Endothelial cell of umbilical vein (primary cell): ENCODE results near the gene SCP2. TPM values are rescaled to one million over a fixed set of nuclear protein-coding genes. Genes with fewer than 3 reads are reported as not detected.

Source experiments
- BruUV-seq: library from RNA; stranded (reverse); fragments of 400-500 nt; replicated peaks from 2 replicates; lab custom pipeline; 2021; lab: Mats Ljungman, UMichigan
- CTCF ChIA-PET: fragments of 300-600, 350-600 bp; sonication (Branson Sonifier 250); formaldehyde crosslinking; loops from one replicate; lab custom pipeline; 2021; ENCODE audit warnings: antibody characterized with exemption, inconsistent platforms; lab: Charles Lee
- POLR2A ChIA-PET: fragments of 300-600, 350-600 bp; sonication (Branson Sonifier 250); formaldehyde crosslinking; loops from one replicate; lab custom pipeline; 2021; ENCODE audit warnings: antibody characterized with exemption, inconsistent platforms; lab: Charles Lee
- DNase-seq: peaks from one replicate; pipeline ENCODE4 v3.0.0-alpha.2; 2011; ENCODE audit warnings: low read depth, low spot score
- FAIRE-seq: peaks from 2 replicates; lab custom pipeline; 2011; peaks lifted over from hg19 to GRCh38; lab: Jason Lieb, UNC
- H2AFZ ChIP-seq: 2 replicates; pipeline ENCODE4 v1.6.0; 2012; ENCODE audit warnings: low read depth, low read length, control low read depth, inconsistent platforms
- H3K27ac ChIP-seq: 2 replicates; pipeline ENCODE4 v1.5.1; 2011; ENCODE audit warnings: low read depth, mild to moderate bottlenecking, control low read depth, low read length, moderate library complexity; ENCODE audit not compliant: insufficient read depth
- H3K27me3 ChIP-seq, 2 experiments: 2 replicates each; pipeline versions ENCODE4 v1.6.0 to v1.6.1; 2011; ENCODE audit warnings: low read length in 2 of 2, mixed read lengths in 1 of 2; ENCODE audit not compliant: control insufficient read depth in 2 of 2, insufficient read depth in 2 of 2
- H3K36me3 ChIP-seq, 2 experiments: 2 replicates in 1 of 2; 3 replicates in 1 of 2; pipeline ENCODE4 v1.5.1; 2011; ENCODE audit warnings: low read length in 2 of 2, mild to moderate bottlenecking in 1 of 2, moderate library complexity in 1 of 2; ENCODE audit not compliant: control insufficient read depth in 2 of 2, insufficient read depth in 2 of 2; ENCODE audit errors: extremely low read depth in 1 of 2
- H3K4me1 ChIP-seq: 3 replicates; pipeline ENCODE4 v1.5.1; 2011; ENCODE audit warnings: mild to moderate bottlenecking, low read length; ENCODE audit not compliant: control insufficient read depth, insufficient read depth; ENCODE audit errors: extremely low read depth
- H3K4me2 ChIP-seq: 2 replicates; pipeline ENCODE4 v1.6.1; 2011; ENCODE audit warnings: low read length, control low read depth, mixed read lengths; ENCODE audit not compliant: insufficient read depth
- H3K4me3 ChIP-seq, 3 experiments: fragments of 200-600 bp in 1 of 3; sonication (generic), shearing (Covaris generic) in 1 of 3; replicated peaks in 1 of 3; 2 replicates each; pipeline ENCODE4 v1.5.1; 2011 to 2016; ENCODE audit warnings: control low read depth in 3 of 3, low read length in 3 of 3, mild to moderate bottlenecking in 2 of 3, inconsistent platforms in 1 of 3, low read depth in 1 of 3, moderate library complexity in 1 of 3; ENCODE audit not compliant: insufficient read depth in 1 of 3
- H3K79me2 ChIP-seq: 2 replicates; pipeline ENCODE4 v1.6.0; 2012; ENCODE audit warnings: low read length, inconsistent platforms; ENCODE audit not compliant: control insufficient read depth, insufficient read depth
- H3K9ac ChIP-seq: replicated peaks from 2 replicates; pipeline ENCODE3; 2011; ENCODE audit warnings: low read length, control low read depth; ENCODE audit not compliant: insufficient read depth; ENCODE audit errors: extremely low read depth
- H3K9me1 ChIP-seq: replicated peaks from 3 replicates; pipeline ENCODE4 v1.6.0; 2011; ENCODE audit warnings: mild to moderate bottlenecking, low read length; ENCODE audit not compliant: control insufficient read depth, insufficient read depth; ENCODE audit errors: extremely low read depth
- H3K9me3 ChIP-seq: replicated peaks from 2 replicates; pipeline ENCODE4 v1.5.1; 2012; ENCODE audit warnings: low read length, inconsistent platforms; ENCODE audit not compliant: control insufficient read depth, insufficient read depth
- H4K20me1 ChIP-seq: replicated peaks from 2 replicates; pipeline ENCODE3; 2011; ENCODE audit warnings: mild to moderate bottlenecking, low read length; ENCODE audit not compliant: control insufficient read depth, insufficient read depth; ENCODE audit errors: extremely low read depth
- EZH2 ChIP-seq: IDR thresholded peaks from 2 replicates; pipeline ENCODE4 v1.6.1; 2012; ENCODE audit warnings: borderline replicate concordance, low read depth, mild to moderate bottlenecking, moderate library complexity, low read length, inconsistent platforms; ENCODE audit not compliant: severe bottlenecking
- FOS ChIP-seq: IDR thresholded peaks from 2 replicates; pipeline ENCODE4 v1.6.1; 2011; ENCODE audit warnings: mild to moderate bottlenecking, low read length, moderate library complexity, borderline replicate concordance; ENCODE audit not compliant: insufficient read depth
- GATA2 ChIP-seq: IDR thresholded peaks from 2 replicates; pipeline ENCODE4 v1.7.0; 2011; ENCODE audit warnings: low read depth, mild to moderate bottlenecking, moderate library complexity, mixed read lengths, low read length; ENCODE audit not compliant: insufficient read length, insufficient read depth
- JUN ChIP-seq: IDR thresholded peaks from 2 replicates; pipeline ENCODE4 v1.6.1; 2011; ENCODE audit warnings: borderline replicate concordance, low read depth; ENCODE audit not compliant: insufficient read length, insufficient read depth
- MYC ChIP-seq: IDR thresholded peaks from one replicate; pipeline ENCODE4 v1.6.1; 2011; ENCODE audit warnings: mild to moderate bottlenecking, low read depth, low read length
- POLR2A ChIP-seq: IDR thresholded peaks from 2 replicates; pipeline ENCODE4 v1.6.1; 2012; ENCODE audit warnings: low read depth, mild to moderate bottlenecking, control low read depth, low read length
- POLR2AphosphoS5 ChIP-seq: IDR thresholded peaks from 2 replicates; pipeline ENCODE4 v1.6.1; 2012; ENCODE audit warnings: low read depth, mild to moderate bottlenecking, control low read depth, low read length, moderate library complexity; ENCODE audit not compliant: insufficient read depth
- dilution Hi-C: fragments of 300-500 bp; cut with MboI; formaldehyde crosslinking; loops from one replicate; pipeline ENCODE4 v1.15.0; 2019; ENCODE audit warnings: low sequenced_read_pairs; ENCODE audit not compliant: extremely low pct_ligation_motif_present
- intact Hi-C: fragments of 100-400 bp; cut with micrococcal nuclease; formaldehyde crosslinking; loops from one replicate; pipeline ENCODE4 v1.10.0; 2022
- polyA plus RNA-seq, 4 experiments: library from polyadenylated mRNA; depleted of rRNA in 3 of 4; stranded (reverse) in 3 of 4; unstranded in 1 of 4; fragments of >200 nt; gene quantifications; 2 replicates each; pipeline versions ENCODE4 v1.2.1 to v1.2.3, GENCODE V29; 2011 to 2012; ENCODE audit warnings: missing spikeins in 1 of 4
- total RNA-seq: library from RNA; stranded (reverse); gene quantifications from 2 replicates; pipeline ENCODE4 v1.2.3, GENCODE V29; 2021
- TF ChIP-seq, protein P1 (sequence below): IDR thresholded peaks from 2 replicates; pipeline ENCODE4 v1.6.1; 2011; ENCODE audit not compliant: insufficient read depth, insufficient read length
- TF ChIP-seq, protein P2 (sequence below), 2 donors: IDR thresholded peaks; 1 replicate in 1 of 2; 2 replicates in 1 of 2; pipeline ENCODE4 v1.5.1; 2011; ENCODE audit warnings: low read length in 2 of 2, mild to moderate bottlenecking in 2 of 2, moderate library complexity in 2 of 2, control low read depth in 1 of 2, inconsistent platforms in 1 of 2, low read depth in 1 of 2; ENCODE audit not compliant: insufficient read depth in 1 of 2; ENCODE audit errors: extremely low read depth in 1 of 2

SCP2 gene
- total and polyA plus RNA-seq, 2 donors (not counting 3 experiments of a cell fraction or from before 2014, with no cell fraction given), result 42.4 to 92.7 TPM

DNA sequence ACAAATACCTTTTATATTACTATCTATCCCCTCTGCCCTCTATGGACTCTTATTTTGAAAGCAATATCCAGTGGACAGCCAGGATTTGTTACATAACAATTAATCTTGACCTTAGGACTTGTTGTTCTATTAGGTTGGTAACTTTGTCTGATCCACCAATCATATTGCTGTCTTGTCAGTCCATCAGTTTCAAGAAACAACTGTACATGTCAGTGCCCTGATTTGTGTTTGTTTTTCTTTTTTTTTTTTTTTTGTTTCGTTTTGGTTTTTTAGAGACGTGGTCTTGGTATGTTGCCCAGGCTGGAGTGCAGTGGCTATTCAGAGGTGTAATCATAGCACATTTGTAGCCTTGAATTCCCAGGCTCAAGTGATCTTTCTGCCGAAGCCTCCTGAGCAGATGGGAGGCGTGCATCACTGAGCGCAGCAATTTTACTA is 1.5 kb upstream of the SCP2 start:
- POLR2A ChIA-PET, result no interaction called here
- H3K79me2 ChIP-seq, result no peaks in the 10 kb centered on the region
- no TSS peak for BruUV-seq
- dilution Hi-C loops (no loop called here), intact Hi-C loops (loop anchor here (2.0 kb wide), 1 partner anchor 89 kb away; no protein-coding TSS in a partner anchor)
- no peak overlapping the region for H3K27ac ChIP-seq
- H3K4me3 ChIP-seq, result no peak overlapping the region
- DNase-seq, result no peak
- H3K36me3 ChIP-seq, result no peaks in the 10 kb centered on the region
- H3K9me3 ChIP-seq, result no peaks in the 10 kb centered on the region
- H3K9ac ChIP-seq, result no peak overlapping the region
- no peaks in the 10 kb centered on the region for H3K9me1 ChIP-seq
- H4K20me1 ChIP-seq, result no peaks in the 10 kb centered on the region
- H3K4me1 ChIP-seq, result peaks cover 3% of the 10 kb centered on the region
- TF ChIP-seq MYC, result no peak
- no peak for TF ChIP-seq POLR2AphosphoS5
- no peak for TF ChIP-seq POLR2A
- no peak for TF ChIP-seq EZH2
- no peak for TF ChIP-seq GATA2
- TF ChIP-seq FOS, result no peak
- no peaks in the 10 kb centered on the region for H3K27me3 ChIP-seq
- no peak for FAIRE-seq
- CTCF ChIA-PET, result interaction anchor here (1.3 kb wide), 1 partner anchor 260 kb away, joined by 3 read pairs; no protein-coding TSS in a partner anchor
- no peak overlapping the region for H2AFZ ChIP-seq
- H3K4me2 ChIP-seq, result no peak overlapping the region

DNA sequence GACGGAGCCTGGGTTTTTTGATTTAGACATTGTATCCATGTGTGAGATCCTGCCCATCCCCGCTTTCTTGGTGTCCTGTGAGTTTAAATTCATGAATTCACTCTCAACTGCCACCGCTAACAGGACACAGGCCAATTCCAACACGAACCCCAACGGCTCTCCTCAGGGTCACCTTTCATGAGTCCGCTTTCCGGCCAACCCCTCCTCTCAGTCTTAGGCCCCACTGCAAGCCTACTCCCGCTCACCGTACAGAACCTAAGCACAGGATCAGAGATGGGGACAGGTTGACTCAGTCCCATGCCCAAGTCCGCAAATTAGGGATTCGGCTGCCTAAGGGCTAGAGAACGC is 238 bp upstream of the SCP2 start:
- Histone ChIP-seq H4K20me1 (no peaks in the 10 kb centered on the region), H3K9me3 (no peaks in the 10 kb centered on the region), H3K9me1 (no peaks in the 10 kb centered on the region), H3K27ac (no peak overlapping the region), H3K27me3 (no peaks in the 10 kb centered on the region), H3K36me3 (no peaks in the 10 kb centered on the region), H3K79me2 (no peaks in the 10 kb centered on the region), H2AFZ (peak overlapping the region; percentile 72), H3K4me1 (peaks cover 3% of the 10 kb centered on the region), H3K9ac (no peak overlapping the region), H3K4me2 (peak overlapping the region; percentile 59), H3K4me3 (peak overlapping the region in 2 of 3 experiments; percentile 22 to 75)
- BruUV-seq, result no TSS peak
- intact Hi-C loops, result loop anchor here (2.0 kb wide), 1 partner anchor 88 kb away; no protein-coding TSS in a partner anchor
- FAIRE-seq (peak; percentile 15), DNase-seq (no peak)
- TF ChIP-seq POLR2AphosphoS5 (no peak), MYC (no peak), FOS (no peak), POLR2A (no peak), GATA2 (no peak), JUN (no peak), EZH2 (no peak)
- TF ChIP-seq, protein P1, sequence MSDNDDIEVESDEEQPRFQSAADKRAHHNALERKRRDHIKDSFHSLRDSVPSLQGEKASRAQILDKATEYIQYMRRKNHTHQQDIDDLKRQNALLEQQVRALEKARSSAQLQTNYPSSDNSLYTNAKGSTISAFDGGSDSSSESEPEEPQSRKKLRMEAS, result no peak
- TF ChIP-seq, protein P2, sequence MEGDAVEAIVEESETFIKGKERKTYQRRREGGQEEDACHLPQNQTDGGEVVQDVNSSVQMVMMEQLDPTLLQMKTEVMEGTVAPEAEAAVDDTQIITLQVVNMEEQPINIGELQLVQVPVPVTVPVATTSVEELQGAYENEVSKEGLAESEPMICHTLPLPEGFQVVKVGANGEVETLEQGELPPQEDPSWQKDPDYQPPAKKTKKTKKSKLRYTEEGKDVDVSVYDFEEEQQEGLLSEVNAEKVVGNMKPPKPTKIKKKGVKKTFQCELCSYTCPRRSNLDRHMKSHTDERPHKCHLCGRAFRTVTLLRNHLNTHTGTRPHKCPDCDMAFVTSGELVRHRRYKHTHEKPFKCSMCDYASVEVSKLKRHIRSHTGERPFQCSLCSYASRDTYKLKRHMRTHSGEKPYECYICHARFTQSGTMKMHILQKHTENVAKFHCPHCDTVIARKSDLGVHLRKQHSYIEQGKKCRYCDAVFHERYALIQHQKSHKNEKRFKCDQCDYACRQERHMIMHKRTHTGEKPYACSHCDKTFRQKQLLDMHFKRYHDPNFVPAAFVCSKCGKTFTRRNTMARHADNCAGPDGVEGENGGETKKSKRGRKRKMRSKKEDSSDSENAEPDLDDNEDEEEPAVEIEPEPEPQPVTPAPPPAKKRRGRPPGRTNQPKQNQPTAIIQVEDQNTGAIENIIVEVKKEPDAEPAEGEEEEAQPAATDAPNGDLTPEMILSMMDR (IDR thresholded peaks at IDR 0.05; ENCODE audit: extremely low read depth in 1 of 2, insufficient read depth in 1 of 2, low read depth in 1 of 2, low read length in 2 of 2), result no peak
- CTCF ChIA-PET, result interaction anchor here (0.7 to 1.9 kb wide), 5 partner anchors 21 to 1176 kb away, joined by 3 to 6 read pairs (median 4); no protein-coding TSS in a partner anchor
- dilution Hi-C loops, result no loop called here
- POLR2A ChIA-PET, result interaction anchor here (0.7 kb wide), 2 partner anchors 22 to 131 kb away, joined by 4 to 7 read pairs; no protein-coding TSS in a partner anchor
